ENCODE results near the gene PAPPA2.

- no peak for TF ChIP-seq CTCF (IDR thresholded peaks at IDR 0.05)
- TF ChIP-seq POLR2A (IDR thresholded peaks at IDR 0.05) = no peak
- TF ChIP-seq POLR2AphosphoS5 (IDR thresholded peaks at IDR 0.05) = no peak
Observed at GRCh38 chr1:176448340-176448739, 14.6 kb upstream of the PAPPA2 start.

Measured in transverse colon (tissue), 4 donors.